ENCODE results near the gene RRAS2. TPM values are rescaled to one million over a fixed set of nuclear protein-coding genes. Genes with fewer than 3 reads are reported as not detected.

RRAS2 gene
- total and polyA plus RNA-seq, 2 of the 4 experiments (the other 2 are of a cell fraction): 85.5 to 106 TPM

DNA sequence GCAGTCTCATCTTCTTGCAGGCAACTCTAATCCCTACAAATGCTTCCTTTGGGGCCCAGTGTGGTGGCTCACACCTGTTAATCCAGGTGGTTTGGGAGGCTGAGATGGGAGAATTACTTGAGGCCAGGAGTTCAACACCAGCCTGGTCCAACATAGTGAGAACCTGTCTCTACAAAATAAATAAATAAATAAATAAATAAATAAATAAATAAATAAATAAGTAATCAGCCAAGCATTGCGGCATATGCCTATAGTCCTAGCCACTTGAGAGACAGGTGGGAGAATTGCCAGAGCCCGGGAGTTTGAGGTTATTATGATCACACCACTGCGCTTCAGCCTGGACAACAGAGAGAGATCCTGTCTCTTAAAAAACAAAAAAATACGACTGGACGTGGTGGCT lies 34.1 kb upstream of the RRAS2 start:
- Histone ChIP-seq H4K8ac (ENCODE audit: low read depth in 2 of 2, low read length in 2 of 2) (no peak overlapping the region), H3K9ac (ENCODE audit: low read depth, low read length) (no peak overlapping the region), H4K91ac (ENCODE audit: insufficient read depth, low read depth, low read length) (no peak overlapping the region), H3K79me1 (ENCODE audit: low read depth in 1 of 2, low read length in 2 of 2) (no peaks in the 10 kb centered on the region), H3K56ac (ENCODE audit: extremely low read depth, insufficient read depth, low read length) (no peak overlapping the region), H2AK5ac (ENCODE audit: low read depth, low read length) (no peak overlapping the region; the same call in 1 of the 2 replicates), H3K4me3 (ENCODE audit: insufficient read depth, low read depth, low read length) (no peak overlapping the region), H3K18ac (ENCODE audit: low read depth, low read length) (no peak overlapping the region), H2AFZ (replicated peaks; ENCODE audit: low read length, poor library complexity) (no peak overlapping the region), H4K20me1 (ENCODE audit: insufficient read depth, low read length) (no peaks in the 10 kb centered on the region), H4K5ac (ENCODE audit: low read depth, low read length) (no peak overlapping the region), H3K4ac (ENCODE audit: low read depth, low read length) (no peak overlapping the region), H3K4me2 (ENCODE audit: low read depth, low read length) (no peak overlapping the region), H3K9me3 (ENCODE audit: control insufficient read depth, insufficient read depth, low read length) (no peaks in the 10 kb centered on the region), H3K4me1 (ENCODE audit: control insufficient read depth, insufficient read depth, low read length) (no peaks in the 10 kb centered on the region), H3K27me3 (ENCODE audit: control insufficient read depth, insufficient read depth, low read length) (no peaks in the 10 kb centered on the region), H3K9me1 (ENCODE audit: insufficient read depth, low read length) (no peaks in the 10 kb centered on the region), H3K14ac (replicated peaks; ENCODE audit: low read depth, low read length) (no peak overlapping the region), H3K23ac (ENCODE audit: low read depth, low read length) (no peak overlapping the region), H2AK9ac (replicated peaks; ENCODE audit: low read depth, low read length, poor library complexity) (no peak overlapping the region), H2BK5ac (ENCODE audit: low read depth, low read length, poor library complexity, severe bottlenecking) (no peak overlapping the region), H2BK20ac (ENCODE audit: low read depth, low read length) (no peak overlapping the region), H3K36me3 (ENCODE audit: control insufficient read depth, insufficient read depth, low read length) (no peaks in the 10 kb centered on the region), H2BK120ac (ENCODE audit: low read depth, low read length) (no peak overlapping the region), H2BK15ac (ENCODE audit: low read depth, low read length) (no peak overlapping the region), H3K27ac (ENCODE audit: insufficient read depth, low read length) (no peak overlapping the region)
- 93% methylated on average over 3 of the region's 5 CpGs; no CpG with 5 or more reads in 1 of the 2 experiments for WGBS, 2 experiments (ENCODE audit: extremely low coverage in 2 of 2, insufficient read length in 1 of 2)
- no TSS peak for BruUV-seq (replicated peaks)
- CTCF ChIA-PET: no interaction called here
- in situ Hi-C loops (cut with MboI; ENCODE audit: low sequenced_read_pairs) (no loop called here), dilution Hi-C loops (cut with HindIII; ENCODE audit: low sequenced_read_pairs, unreplicated experiment) (no loop called here), intact Hi-C loops (cut with micrococcal nuclease) (no loop called here)
- ATAC-seq (ENCODE audit: low read depth): no peak
- POLR2A ChIA-PET (ENCODE audit: unreplicated experiment): no interaction called here
- TF ChIP-seq MAZ (IDR thresholded peaks at IDR 0.05; ENCODE audit: borderline replicate concordance, low read depth, low read length) (no peak), RFX5 (IDR thresholded peaks at IDR 0.05; ENCODE audit: low read depth, low read length) (no peak), CEBPB (IDR thresholded peaks at IDR 0.05; ENCODE audit: low read depth, low read length) (no peak), MAFK (IDR thresholded peaks at IDR 0.05; ENCODE audit: low read depth, low read length) (no peak)
- DNase-seq: no peak
